Activated CD4-positive, alpha-beta memory T cell treated with anti-CD3 and anti-CD28 coated beads, Interleukin-2, amount 10 ng/mL, durations not matched to agents 7 days and 5 days (primary cell): ENCODE measurements around the gene SNAI1. TPM values are rescaled to one million over a fixed set of nuclear protein-coding genes. Genes with fewer than 3 reads are reported as not detected.
"Not testable (repeated sequence)": the region's sequence is repeated elsewhere in the genome, so short reads cannot be mapped to it uniquely, and the experiment has no call there.

ENCODE experiments used
- CTCF ChIA-PET: fragments of 350-600 bp; sonication (Branson Sonifier 250); formaldehyde crosslinking; loops from one replicate; lab custom pipeline; 2021; ENCODE audit warnings: antibody characterized with exemption, inconsistent platforms; lab: Charles Lee
- POLR2A ChIA-PET: fragments of 350-600 bp; sonication (Branson Sonifier 250); formaldehyde crosslinking; loops from one replicate; lab custom pipeline; 2021; ENCODE audit warnings: antibody characterized with exemption; lab: Charles Lee
- DNase-seq: peaks from one replicate; pipeline ENCODE4 v3.0.0-alpha.2; 2020
- H3K27ac Mint-ChIP-seq: one replicate; pipeline ENCODE4 v1.8.0; 2021; ENCODE audit warnings: mild to moderate bottlenecking, mixed read lengths
- H3K27me3 Mint-ChIP-seq: one replicate; pipeline ENCODE4 v1.8.0; 2021; ENCODE audit warnings: mixed read lengths
- H3K36me3 Mint-ChIP-seq: one replicate; pipeline ENCODE4 v1.8.0; 2021; ENCODE audit warnings: low read depth, mixed read lengths
- H3K4me1 Mint-ChIP-seq: one replicate; pipeline ENCODE4 v1.8.0; 2021; ENCODE audit warnings: mixed read lengths
- H3K4me3 Mint-ChIP-seq: one replicate; pipeline ENCODE4 v1.8.0; 2021; ENCODE audit warnings: mild to moderate bottlenecking, mixed read lengths
- H3K9me3 Mint-ChIP-seq: one replicate; pipeline ENCODE4 v1.8.0; 2021; ENCODE audit warnings: mixed read lengths
- total RNA-seq, 2 experiments: library from RNA; stranded (reverse); gene quantifications; one replicate each; pipeline ENCODE4 v1.2.3, GENCODE V29; 2021

The SNAI1 gene
- total RNA-seq, 2 experiments from 2014 or later, result 0.28 to 0.38 TPM

DNA sequence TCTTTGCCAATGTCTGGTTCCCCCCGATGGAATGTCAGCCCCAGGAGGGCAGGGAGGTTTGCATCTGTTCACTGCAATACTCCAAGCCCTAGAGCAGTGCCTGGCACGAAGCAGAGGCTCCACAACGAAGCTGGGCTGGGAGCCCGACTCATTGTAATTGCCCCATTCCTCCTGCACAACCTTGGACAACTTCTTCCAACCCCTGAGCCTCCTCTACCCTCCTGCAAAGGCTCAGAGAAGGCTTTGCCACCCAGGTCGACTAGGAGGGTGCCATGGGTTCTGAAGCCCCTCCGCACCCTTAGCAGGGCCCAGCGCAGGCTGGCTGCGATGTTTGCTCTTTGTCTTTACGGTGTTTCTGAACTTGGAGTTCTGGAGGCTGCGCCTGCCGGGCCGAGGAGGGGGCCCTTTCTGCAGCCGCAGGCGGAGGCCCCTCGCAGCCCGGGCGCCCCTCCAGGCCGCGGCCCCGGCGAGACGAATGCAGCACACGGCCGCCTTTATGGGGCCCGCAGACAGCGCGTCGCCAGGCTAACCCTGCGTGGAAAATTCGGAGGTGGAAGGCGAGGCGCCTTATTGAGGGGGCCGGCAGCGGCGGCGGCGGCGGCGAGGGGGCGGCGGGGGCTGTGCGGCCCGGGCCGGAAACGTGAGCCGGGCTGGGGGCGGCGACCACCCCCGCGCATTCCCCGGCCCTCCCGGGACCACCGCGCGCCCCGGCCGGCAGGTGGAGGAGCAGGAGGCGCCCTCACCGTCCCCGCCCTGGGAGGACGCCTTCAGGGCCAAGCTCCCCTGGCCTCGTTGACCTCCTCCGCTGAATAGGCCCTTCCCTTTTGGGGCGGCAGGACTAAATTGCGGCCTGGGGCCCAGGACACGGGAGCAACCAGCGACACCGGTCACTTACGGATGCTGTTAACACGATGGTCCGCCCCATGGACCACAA, 27.0 kb downstream of the SNAI1 start:
- CTCF ChIA-PET, result no interaction called here
- no peaks in the 10 kb centered on the region for H3K36me3 Mint-ChIP-seq
- POLR2A ChIA-PET, result no interaction called here
- peaks cover 15% of the 10 kb centered on the region for H3K4me1 Mint-ChIP-seq
- no peak overlapping the region for H3K27ac Mint-ChIP-seq
- H3K27me3 Mint-ChIP-seq, result peaks cover 24% of the 10 kb centered on the region
- no peak overlapping the region for H3K4me3 Mint-ChIP-seq
- DNase-seq, result no peak
- H3K9me3 Mint-ChIP-seq, result no peaks in the 10 kb centered on the region

DNA sequence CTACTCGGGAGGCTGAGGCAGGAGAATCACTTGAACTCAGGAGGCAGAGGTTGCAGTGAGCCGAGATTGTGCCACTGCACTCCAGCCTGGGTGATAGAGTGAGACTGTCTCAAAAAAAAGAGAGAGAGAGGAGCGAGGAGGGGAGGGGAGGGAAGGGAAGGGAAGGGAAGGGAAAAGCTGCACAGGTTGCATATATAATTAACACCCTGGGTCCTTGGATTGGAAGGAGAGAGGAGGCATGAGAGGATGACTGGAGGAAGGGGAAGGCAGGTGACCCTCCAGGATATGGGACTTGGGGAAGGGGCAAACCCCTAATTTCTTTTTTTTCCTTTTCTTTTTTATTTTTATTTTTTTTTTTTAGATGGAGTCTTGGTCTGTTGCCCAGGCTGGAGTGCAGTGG, 28.8 kb downstream of the SNAI1 start:
- H3K4me1 Mint-ChIP-seq, H3K36me3 Mint-ChIP-seq, H3K4me3 Mint-ChIP-seq, H3K27ac Mint-ChIP-seq, DNase-seq, POLR2A ChIA-PET, H3K9me3 Mint-ChIP-seq: not testable (repeated sequence)
- peaks cover 19% of the 10 kb centered on the region for H3K27me3 Mint-ChIP-seq
- CTCF ChIA-PET, result interaction anchor here (1.1 to 1.5 kb wide), 2 partner anchors 32 to 60 kb away, joined by 4 to 6 read pairs; no protein-coding TSS in a partner anchor

DNA sequence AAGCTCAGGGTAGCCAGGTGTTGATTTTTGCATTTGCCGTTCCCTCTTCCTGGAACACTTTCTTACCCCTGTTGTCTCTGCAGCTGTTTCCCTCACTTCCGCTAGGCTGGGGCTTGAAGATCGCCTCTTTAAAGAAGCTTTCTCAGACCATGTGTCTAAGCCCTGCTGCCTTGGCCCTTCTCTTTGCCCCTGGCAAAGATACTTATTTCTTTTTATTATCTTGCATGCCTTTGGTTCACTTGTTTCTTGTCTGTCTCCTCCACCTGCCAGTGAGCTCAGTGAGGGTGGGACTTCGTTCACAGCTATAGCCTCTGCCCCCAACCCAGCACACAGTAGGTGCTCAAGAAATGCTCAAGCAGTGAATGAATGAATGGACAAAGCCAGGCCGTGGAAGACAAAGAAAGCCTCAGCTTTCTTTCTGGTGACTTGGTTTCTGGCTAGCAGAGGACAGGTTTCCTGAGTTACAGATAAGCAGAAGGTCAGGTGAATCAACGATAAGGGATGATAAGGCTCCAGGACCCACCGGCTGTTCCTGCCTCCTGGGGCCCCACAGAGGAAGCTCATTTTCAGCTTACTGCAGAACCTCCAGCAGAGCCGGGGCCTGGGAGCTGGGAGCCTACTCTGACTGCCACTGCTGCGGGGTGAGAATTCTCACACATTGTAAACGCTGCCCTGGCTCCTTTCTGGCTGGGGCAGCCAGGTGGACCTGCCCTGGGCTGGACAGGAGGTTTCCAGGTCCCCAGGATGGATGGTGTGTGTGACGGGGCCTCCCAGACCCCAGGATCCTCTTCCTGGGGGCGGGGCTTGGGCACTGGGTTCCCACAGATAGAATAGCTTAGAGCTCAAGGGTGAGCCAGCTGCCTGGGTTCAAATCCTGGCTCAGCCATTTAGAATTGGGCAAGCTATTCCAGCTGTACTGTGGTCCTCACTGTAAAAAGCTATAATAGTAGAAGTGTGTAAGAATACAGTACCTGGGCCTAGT, 29.8 kb downstream of the SNAI1 start:
- Mint-ChIP-seq H3K4me3 (no peak overlapping the region), H3K36me3 (no peaks in the 10 kb centered on the region), H3K9me3 (no peaks in the 10 kb centered on the region), H3K27ac (no peak overlapping the region), H3K4me1 (peaks cover 3% of the 10 kb centered on the region), H3K27me3 (peaks cover 15% of the 10 kb centered on the region)
- POLR2A ChIA-PET, result interaction anchor here (1.0 kb wide), 1 partner anchor 24 kb away, joined by 3 read pairs; no protein-coding TSS in a partner anchor
- DNase-seq, result no peak
- CTCF ChIA-PET, result interaction anchor here (0.7 to 1.5 kb wide), 3 partner anchors 33 to 59 kb away, joined by 3 to 6 read pairs (median 4); no protein-coding TSS in a partner anchor

DNA sequence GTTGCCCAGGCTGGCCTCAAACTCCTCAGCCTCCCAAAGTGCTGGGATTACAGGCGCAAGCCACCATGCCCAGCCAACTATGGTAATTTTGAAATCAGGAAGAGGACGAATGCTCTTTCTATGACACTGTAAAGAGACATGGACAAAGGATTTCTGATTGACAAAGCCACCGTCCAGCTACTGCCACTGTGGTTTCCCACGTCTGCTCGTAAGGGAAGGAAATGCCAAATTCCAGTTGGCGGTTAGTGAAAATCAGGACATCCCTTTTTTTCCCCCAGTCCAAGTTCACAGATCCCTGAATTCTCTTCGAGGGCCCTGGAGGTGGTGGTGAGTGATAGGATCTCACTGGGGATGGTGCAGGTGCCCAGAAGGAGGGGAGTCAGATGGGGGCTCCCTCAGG, 31.2 kb downstream of the SNAI1 start:
- Mint-ChIP-seq H3K27me3 (peaks cover 11% of the 10 kb centered on the region), H3K9me3 (no peaks in the 10 kb centered on the region), H3K36me3 (no peaks in the 10 kb centered on the region), H3K4me1 (peaks cover 3% of the 10 kb centered on the region), H3K27ac (no peak overlapping the region), H3K4me3 (no peak overlapping the region)
- no peak for DNase-seq
- POLR2A ChIA-PET, result no interaction called here
- CTCF ChIA-PET, result interaction anchor here (0.7 kb wide), 1 partner anchor 35 kb away, joined by 3 read pairs; no protein-coding TSS in a partner anchor

DNA sequence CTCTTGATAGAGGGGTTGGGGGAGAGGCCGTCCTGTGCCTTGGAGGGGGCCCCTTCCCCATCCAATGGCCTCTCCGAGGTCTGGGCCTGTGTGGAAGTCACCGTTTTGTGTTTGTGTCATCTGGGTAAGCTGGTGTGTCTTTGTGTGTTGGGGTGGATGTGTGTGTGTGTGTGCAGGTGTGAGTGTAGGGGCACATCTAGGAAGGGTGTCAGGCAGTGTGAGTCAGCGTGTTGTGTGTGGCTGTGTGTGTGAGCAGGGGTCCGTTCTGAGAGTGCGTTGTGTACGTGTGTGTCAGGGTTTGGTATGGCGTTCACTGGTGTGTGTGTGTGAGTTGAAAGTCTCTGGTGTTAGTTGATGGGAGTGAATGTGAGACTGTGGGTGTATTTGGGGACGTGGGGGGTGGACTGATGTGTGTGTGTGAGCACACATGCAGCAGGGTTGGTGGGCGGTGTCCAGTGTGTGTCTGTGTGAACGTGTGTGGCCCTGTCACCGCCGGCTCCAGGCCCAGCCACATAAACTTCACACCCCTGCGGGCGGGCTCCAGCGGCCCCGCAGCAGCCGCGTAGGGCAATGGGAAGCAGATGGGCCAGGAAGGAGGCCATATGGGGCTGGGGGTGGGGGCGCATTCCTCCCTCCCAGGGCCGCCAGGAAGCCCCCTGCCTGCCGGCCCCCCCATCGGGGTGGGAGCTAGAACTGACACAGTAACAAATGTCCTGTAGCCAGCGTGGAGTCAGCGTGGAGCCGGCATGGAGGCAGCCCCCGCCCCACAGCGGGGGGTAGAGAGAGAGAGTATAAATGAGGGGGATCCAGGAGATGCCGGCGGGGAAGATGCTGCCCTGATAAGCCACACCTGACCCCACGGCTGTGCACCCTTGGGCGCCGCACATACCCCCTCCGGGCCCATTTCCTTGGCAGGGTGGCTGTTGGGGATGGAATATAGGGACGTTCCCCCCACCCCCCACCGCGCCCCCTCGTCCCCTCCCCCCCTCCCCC, 32.1 kb downstream of the SNAI1 start:
- no peak for DNase-seq
- Mint-ChIP-seq H3K27ac (no peak overlapping the region), H3K4me3 (no peak overlapping the region), H3K36me3 (no peaks in the 10 kb centered on the region), H3K27me3 (peaks cover 8% of the 10 kb centered on the region), H3K4me1 (peaks cover 8% of the 10 kb centered on the region), H3K9me3 (no peaks in the 10 kb centered on the region)
- POLR2A ChIA-PET, result no interaction called here
- CTCF ChIA-PET, result no interaction called here

DNA sequence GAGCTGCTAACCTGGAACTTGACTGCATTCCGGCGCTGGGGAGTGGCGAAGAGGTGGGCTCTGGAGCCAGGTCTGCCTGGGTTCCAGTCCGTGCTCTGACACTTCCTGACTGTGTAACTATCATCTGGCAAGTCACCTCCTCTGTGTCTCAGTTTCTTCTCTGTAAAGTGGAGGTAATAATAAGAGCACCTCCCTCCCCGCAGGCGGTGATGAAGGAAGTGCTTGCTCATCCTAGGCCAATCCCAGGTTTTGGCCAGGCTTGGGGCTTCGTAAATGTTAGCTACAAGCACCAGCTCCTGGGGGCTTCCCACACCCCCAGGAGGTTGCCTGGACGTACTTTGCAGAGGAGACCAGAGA, 32.8 kb downstream of the SNAI1 start:
- Mint-ChIP-seq H3K4me1 (peaks cover 15% of the 10 kb centered on the region), H3K27ac (no peak overlapping the region), H3K36me3 (no peaks in the 10 kb centered on the region), H3K9me3 (no peaks in the 10 kb centered on the region), H3K27me3 (peaks cover 6% of the 10 kb centered on the region), H3K4me3 (no peak overlapping the region)
- ChIA-PET POLR2A (no interaction called here), CTCF (interaction anchor here (0.9 kb wide), 1 partner anchor 56 kb away, joined by 3 read pairs; no protein-coding TSS in a partner anchor)
- DNase-seq, result no peak

DNA sequence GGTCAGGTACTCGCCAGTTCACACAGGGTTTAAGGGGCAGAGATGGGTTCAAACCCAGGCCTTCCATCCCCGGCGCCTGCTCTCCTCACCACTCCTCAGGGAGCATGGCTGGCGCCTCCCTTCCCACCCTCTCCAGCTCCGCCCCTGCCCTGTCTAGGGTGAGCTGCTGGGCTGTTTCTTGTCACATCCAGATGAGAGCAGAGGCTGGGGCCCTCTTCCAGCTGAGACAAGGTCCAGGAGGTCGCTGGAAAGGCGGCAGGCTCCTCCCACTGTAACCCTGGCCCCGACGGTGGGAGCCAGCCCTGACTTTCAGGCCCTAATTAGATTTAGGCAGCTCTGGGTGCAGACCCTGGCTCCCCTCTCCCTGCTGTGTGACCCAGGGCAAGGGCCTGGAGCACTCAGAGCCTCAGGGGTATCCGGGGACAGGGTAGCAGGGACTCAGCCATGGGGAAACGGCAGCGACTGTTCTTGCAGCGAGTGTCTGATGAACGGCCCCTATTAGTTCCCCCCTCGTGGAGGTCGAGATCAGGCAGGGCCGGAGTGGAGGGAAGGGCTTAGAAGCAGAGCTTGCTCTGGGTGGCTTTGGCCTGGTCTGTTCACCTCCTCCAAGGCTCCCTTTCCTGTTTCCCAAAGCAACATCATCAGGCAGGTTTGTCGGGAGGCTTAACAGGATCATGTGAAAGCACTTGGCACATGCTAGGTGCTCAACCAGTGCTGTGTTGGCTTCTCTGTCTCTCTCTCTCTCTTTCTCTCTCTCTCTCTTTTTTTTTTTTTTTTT, 33.4 kb downstream of the SNAI1 start:
- POLR2A ChIA-PET, result no interaction called here
- H3K27ac Mint-ChIP-seq, result no peak overlapping the region
- no peaks in the 10 kb centered on the region for H3K9me3 Mint-ChIP-seq
- peaks cover 6% of the 10 kb centered on the region for H3K27me3 Mint-ChIP-seq
- CTCF ChIA-PET, result interaction anchor here (0.9 kb wide), 1 partner anchor 55 kb away, joined by 3 read pairs; no protein-coding TSS in a partner anchor
- H3K4me1 Mint-ChIP-seq, result peaks cover 15% of the 10 kb centered on the region
- no peak overlapping the region for H3K4me3 Mint-ChIP-seq
- no peak for DNase-seq
- no peaks in the 10 kb centered on the region for H3K36me3 Mint-ChIP-seq

DNA sequence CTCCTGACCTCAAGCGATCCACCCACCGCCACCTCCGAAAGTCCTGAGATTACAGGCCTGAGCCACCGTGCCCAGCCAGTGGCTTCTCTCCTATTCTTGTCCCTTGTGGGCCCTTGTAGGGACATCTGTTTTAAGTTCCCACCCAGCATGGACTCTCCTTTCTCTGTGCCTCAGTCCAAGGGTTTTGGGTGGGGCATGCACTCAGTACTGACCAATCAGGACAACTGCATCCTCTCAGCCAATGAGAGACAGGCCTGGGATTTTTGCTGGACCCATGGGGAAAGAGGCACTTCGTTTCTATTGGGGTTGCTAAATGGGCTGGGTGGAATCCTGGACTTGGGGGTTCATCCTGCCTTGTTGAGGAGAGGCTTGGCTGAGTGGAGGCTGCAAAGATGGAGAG, 34.4 kb downstream of the SNAI1 start:
- no peak overlapping the region for H3K27ac Mint-ChIP-seq
- peaks cover 15% of the 10 kb centered on the region for H3K4me1 Mint-ChIP-seq
- H3K36me3 Mint-ChIP-seq, result no peaks in the 10 kb centered on the region
- DNase-seq, result no peak
- no peak overlapping the region for H3K4me3 Mint-ChIP-seq
- no peaks in the 10 kb centered on the region for H3K9me3 Mint-ChIP-seq
- CTCF ChIA-PET, result no interaction called here
- peaks cover 6% of the 10 kb centered on the region for H3K27me3 Mint-ChIP-seq
- POLR2A ChIA-PET, result no interaction called here

DNA sequence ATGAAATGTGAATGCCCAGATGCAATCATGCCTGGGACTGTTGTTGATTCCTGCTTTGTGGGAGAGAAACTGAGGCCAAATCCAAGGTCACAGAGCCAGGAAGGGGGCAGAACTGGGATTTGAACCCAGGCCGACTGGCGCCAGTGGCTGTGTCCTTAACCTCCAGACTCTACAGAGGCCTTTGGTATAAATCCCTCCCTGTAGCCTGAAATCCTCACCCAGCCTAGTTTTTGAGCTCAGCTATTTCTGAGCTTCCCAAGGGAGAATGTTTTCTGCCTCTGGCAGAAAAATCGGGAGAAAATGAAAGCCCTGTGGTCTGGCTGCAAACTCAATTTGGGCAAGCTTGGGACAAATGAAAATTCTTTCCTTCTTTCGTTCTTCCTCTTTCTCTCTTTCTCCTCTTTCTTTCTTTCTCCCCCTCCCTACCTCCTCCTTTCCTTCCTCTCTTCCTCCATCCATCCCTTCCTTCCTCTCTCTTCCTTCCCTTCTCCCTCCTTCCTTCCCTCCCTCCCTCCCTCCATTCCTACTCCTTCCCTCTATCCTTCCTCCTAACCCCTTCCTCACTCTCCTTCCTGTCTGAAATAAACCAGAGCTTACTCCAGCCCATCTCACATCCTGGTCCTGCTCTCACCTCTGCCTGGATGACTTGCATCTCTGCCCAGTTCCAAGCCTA, 34.9 kb downstream of the SNAI1 start:
- Mint-ChIP-seq H3K27me3 (peaks cover 6% of the 10 kb centered on the region), H3K4me1 (peaks cover 12% of the 10 kb centered on the region), H3K4me3 (no peak overlapping the region), H3K27ac (no peak overlapping the region), H3K9me3 (no peaks in the 10 kb centered on the region), H3K36me3 (no peaks in the 10 kb centered on the region)
- POLR2A ChIA-PET, result no interaction called here
- DNase-seq, result no peak
- CTCF ChIA-PET, result no interaction called here

DNA sequence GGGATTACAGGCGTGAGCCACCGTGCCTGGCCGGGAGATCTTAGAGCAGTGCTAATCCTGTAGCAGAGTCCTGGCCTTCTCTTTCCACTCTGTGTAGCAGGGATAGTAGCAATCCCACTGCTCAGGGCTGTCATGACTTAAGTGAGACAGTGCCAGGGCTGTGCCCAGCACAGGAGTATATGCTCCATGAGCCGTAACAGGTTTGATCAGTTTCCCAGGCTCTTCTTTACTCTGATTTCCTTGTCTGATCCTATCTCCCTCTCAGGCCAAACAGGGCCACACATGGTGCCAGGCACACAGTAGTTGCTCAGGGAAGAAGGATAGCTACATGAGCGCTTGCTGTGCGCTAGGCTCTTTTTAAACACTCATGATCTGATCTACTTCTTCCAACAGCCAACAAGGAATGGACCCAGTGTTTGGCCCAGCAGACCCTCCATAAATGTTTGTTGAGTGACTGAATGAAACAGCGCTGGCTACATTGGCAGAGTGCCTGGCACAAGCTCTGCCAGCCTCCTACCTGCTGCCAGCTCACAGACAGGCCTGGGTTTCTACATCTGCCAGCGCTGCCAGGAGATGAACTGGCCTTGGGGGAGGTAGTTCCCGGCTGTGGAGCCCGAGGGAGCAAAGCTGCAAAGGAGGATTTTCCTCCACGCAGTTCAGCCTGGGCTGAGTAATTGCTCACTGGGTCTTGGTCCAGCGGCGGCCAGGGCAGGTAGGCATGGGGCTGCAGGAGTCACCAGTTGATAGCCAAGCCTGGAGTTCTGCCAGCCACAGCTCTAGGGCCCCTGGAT, 36.9 kb downstream of the SNAI1 start:
- no peak for DNase-seq
- Mint-ChIP-seq H3K27ac (no peak overlapping the region), H3K27me3 (peaks cover 10% of the 10 kb centered on the region), H3K9me3 (no peaks in the 10 kb centered on the region), H3K4me1 (peaks cover 12% of the 10 kb centered on the region), H3K36me3 (no peaks in the 10 kb centered on the region), H3K4me3 (no peak overlapping the region)
- ChIA-PET CTCF (interaction anchor here (1.1 to 1.8 kb wide), 2 partner anchors 41 to 52 kb away, joined by 6 to 7 read pairs; no protein-coding TSS in a partner anchor), POLR2A (no interaction called here)
